Astrocyte of the spinal cord (primary cell): ENCODE data around the gene SKIL.
"Not testable (repeated sequence)": the region's sequence is repeated elsewhere in the genome, so short reads cannot be mapped to it uniquely, and the experiment has no call there.

Source experiments
- DNase-seq: peaks from one replicate; pipeline ENCODE4 v3.0.0; 2011; ENCODE audit warnings: low read depth, low spot score
- H3K4me3 ChIP-seq: 2 replicates; pipeline ENCODE4 v1.5.1; 2011; ENCODE audit warnings: low read depth, mild to moderate bottlenecking, low read length, moderate library complexity
- CTCF ChIP-seq: IDR thresholded peaks from 2 replicates; pipeline ENCODE4 v1.5.1; 2012; ENCODE audit warnings: low read depth, mild to moderate bottlenecking, low read length, inconsistent platforms
- in situ Hi-C: cut with HindIII; loops from 2 replicates; pipeline ENCODE4 v1.10.0; 2017; ENCODE audit warnings: low sequenced_read_pairs

Gene SKIL

GRCh38 chr3:170323331-170323730 is 34.2 kb upstream of the SKIL start:
- no peak overlapping the region for H3K4me3 ChIP-seq
- peak; percentile 78 for DNase-seq
- no peak for TF ChIP-seq CTCF
- in situ Hi-C loops: no loop called here

GRCh38 chr3:170324962-170325361 is 32.6 kb upstream of the SKIL start:
- no peak for DNase-seq
- in situ Hi-C loops: no loop called here
- no peak for TF ChIP-seq CTCF
- H3K4me3 ChIP-seq: no peak overlapping the region

- in situ Hi-C loops: no loop called here
- no peak for TF ChIP-seq CTCF
- no peak overlapping the region for H3K4me3 ChIP-seq
- DNase-seq: no peak
Measured at GRCh38 chr3:170327040-170327808, 30.3 kb upstream of the SKIL start.

GRCh38 chr3:170327868-170328548 is 29.5 kb upstream of the SKIL start:
- in situ Hi-C loops, DNase-seq, H3K4me3 ChIP-seq: not testable (repeated sequence)

- peak; percentile 65 for DNase-seq
- no peak overlapping the region for H3K4me3 ChIP-seq
- in situ Hi-C loops: no loop called here
- TF ChIP-seq CTCF: no peak
Measured at GRCh38 chr3:170330366-170330765, 27.1 kb upstream of the SKIL start.

- no peak for TF ChIP-seq CTCF
- in situ Hi-C loops: no loop called here
- H3K4me3 ChIP-seq: no peak overlapping the region
- DNase-seq: no peak
Measured at GRCh38 chr3:170331143-170331542, 26.4 kb upstream of the SKIL start.

GRCh38 chr3:170337420-170337819 is 20.1 kb upstream of the SKIL start:
- no peak for TF ChIP-seq CTCF
- in situ Hi-C loops: no loop called here
- no peak for DNase-seq
- no peak overlapping the region for H3K4me3 ChIP-seq
